ENCODE data around the gene LY6G6F.
A peak's percentile ranks its signal among the peaks of the same experiment; 100 is the strongest.

The LY6G6F gene

GRCh38 chr6:31706599-31706998, at the start of gene LY6G6F:
TSS of gene LY6G6F (plus strand) at chr6:31706866. CDS start at chr6:31706907, 41 bp downstream.
- no peak for DNase-seq

GRCh38 chr6:31657406-31658157, 49.1 kb upstream of the LY6G6F start:
- no peak for DNase-seq

GRCh38 chr6:31658158-31658688, 48.4 kb upstream of the LY6G6F start:
- DNase-seq: no peak

- DNase-seq: no peak
Measured at GRCh38 chr6:31658983-31659648, 47.5 kb upstream of the LY6G6F start.

GRCh38 chr6:31659649-31660380, 46.9 kb upstream of the LY6G6F start:
- DNase-seq: no peak

GRCh38 chr6:31660381-31661261, 46.0 kb upstream of the LY6G6F start, which contains the start of gene C6orf47:
TSS of gene C6orf47 (minus strand) at chr6:31660778. CDS start at chr6:31659947, 831 bp downstream.
- peak; percentile 73 for DNase-seq

- DNase-seq: no peak
Measured at GRCh38 chr6:31661262-31662123, 45.2 kb upstream of the LY6G6F start.

GRCh38 chr6:31662124-31662723, 44.4 kb upstream of the LY6G6F start:
- no peak for DNase-seq

GRCh38 chr6:31663126-31663960, 43.3 kb upstream of the LY6G6F start:
- DNase-seq: no peak

- DNase-seq: no peak
Measured at GRCh38 chr6:31663961-31664789, 42.5 kb upstream of the LY6G6F start.

GRCh38 chr6:31664790-31665500, 41.7 kb upstream of the LY6G6F start, which contains the start of gene GPANK1:
TSS of gene GPANK1 (minus strand) at chr6:31664997. CDS start at chr6:31664478, 519 bp downstream.
- DNase-seq: peak; percentile 89

GRCh38 chr6:31665501-31666336, 40.9 kb upstream of the LY6G6F start, which contains the start of gene CSNK2B:
TSS of gene CSNK2B (plus strand) at chr6:31666080. CDS start at chr6:31666832, 752 bp downstream.
- DNase-seq: peak; percentile 95

GRCh38 chr6:31666337-31666965, 40.2 kb upstream of the LY6G6F start:
- no peak for DNase-seq

GRCh38 chr6:31669676-31670075, 37.0 kb upstream of the LY6G6F start, which contains the start of gene LY6G5B:
TSS of gene LY6G5B (plus strand) at chr6:31669976. CDS start at chr6:31670951, 975 bp downstream.
- DNase-seq: no peak

- DNase-seq: no peak
Measured at GRCh38 chr6:31676322-31676903, 30.3 kb upstream of the LY6G6F start.

GRCh38 chr6:31676904-31677303, 29.8 kb upstream of the LY6G6F start:
- DNase-seq: no peak
